Kidney epithelial cell (primary cell): ENCODE results near the gene PSIP1. TPM values are rescaled to one million over a fixed set of nuclear protein-coding genes. Genes with fewer than 3 reads are reported as not detected.

Source experiments
- DNase-seq: peaks from one replicate; pipeline ENCODE4 v3.0.0-alpha.2; 2010; ENCODE audit warnings: low read depth
- H3K27me3 ChIP-seq: 2 replicates; pipeline ENCODE4 v1.6.0; 2011; ENCODE audit warnings: low read length; ENCODE audit not compliant: control insufficient read depth, insufficient read depth
- H3K36me3 ChIP-seq: 2 replicates; pipeline ENCODE4 v1.5.1; 2011; ENCODE audit warnings: low read length; ENCODE audit not compliant: control insufficient read depth, insufficient read depth
- H3K4me3 ChIP-seq: 2 replicates; pipeline ENCODE4 v1.5.1; 2011; ENCODE audit warnings: low read depth, mild to moderate bottlenecking, control low read depth, low read length
- CTCF ChIP-seq: IDR thresholded peaks from 2 replicates; pipeline ENCODE4 v1.5.1; 2011; ENCODE audit warnings: mild to moderate bottlenecking, moderate library complexity, low read length, control low read depth, inconsistent platforms; ENCODE audit not compliant: insufficient read depth, poor library complexity, severe bottlenecking
- total RNA-seq: library from RNA; depleted of rRNA; stranded (reverse); fragments of >200 nt; gene quantifications from 2 replicates; pipeline ENCODE4 v1.2.3, GENCODE V29; 2015

PSIP1 gene
- total RNA-seq = 25.9 and 32.0 TPM in 2 replicates

GRCh38 chr9:15510789-15511575 lies at the start of gene PSIP1:
TSS of gene PSIP1 (minus strand) at chr9:15510970. CDS start at chr9:15510188, 782 bp downstream.
- DNase-seq = peak; percentile 16

DNA sequence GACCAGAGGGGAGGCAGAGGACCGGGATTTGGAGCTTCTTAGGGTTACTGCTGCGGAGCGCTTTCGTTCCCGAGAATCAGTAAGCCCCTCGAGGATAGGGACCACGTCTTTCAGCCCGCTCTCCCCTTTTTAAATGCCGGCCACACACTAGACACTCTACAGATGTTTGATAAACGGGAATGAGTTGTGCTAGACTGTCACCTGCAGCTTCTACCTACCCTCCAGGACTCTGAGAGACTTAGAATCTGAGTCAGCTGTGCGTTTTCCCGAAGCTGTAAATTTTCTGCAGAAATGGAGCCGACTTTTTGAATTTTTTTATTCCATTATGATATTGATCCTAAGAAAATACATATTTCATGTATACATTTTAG lies 42.7 kb upstream of the PSIP1 start:
- DNase-seq = no peak
- Histone ChIP-seq H3K4me3 (peak overlapping the region; percentile 78), H3K27me3 (no peaks in the 10 kb centered on the region), H3K36me3 (no peaks in the 10 kb centered on the region)
- TF ChIP-seq CTCF = no peak

More at GRCh38 chr9:15510789-15511575, at the start of gene PSIP1:
- no peak for TF ChIP-seq CTCF
- Histone ChIP-seq H3K27me3 (no peaks in the 10 kb centered on the region), H3K36me3 (no peaks in the 10 kb centered on the region), H3K4me3 (peak within 1 kb of the TSS; percentile 65)

DNA sequence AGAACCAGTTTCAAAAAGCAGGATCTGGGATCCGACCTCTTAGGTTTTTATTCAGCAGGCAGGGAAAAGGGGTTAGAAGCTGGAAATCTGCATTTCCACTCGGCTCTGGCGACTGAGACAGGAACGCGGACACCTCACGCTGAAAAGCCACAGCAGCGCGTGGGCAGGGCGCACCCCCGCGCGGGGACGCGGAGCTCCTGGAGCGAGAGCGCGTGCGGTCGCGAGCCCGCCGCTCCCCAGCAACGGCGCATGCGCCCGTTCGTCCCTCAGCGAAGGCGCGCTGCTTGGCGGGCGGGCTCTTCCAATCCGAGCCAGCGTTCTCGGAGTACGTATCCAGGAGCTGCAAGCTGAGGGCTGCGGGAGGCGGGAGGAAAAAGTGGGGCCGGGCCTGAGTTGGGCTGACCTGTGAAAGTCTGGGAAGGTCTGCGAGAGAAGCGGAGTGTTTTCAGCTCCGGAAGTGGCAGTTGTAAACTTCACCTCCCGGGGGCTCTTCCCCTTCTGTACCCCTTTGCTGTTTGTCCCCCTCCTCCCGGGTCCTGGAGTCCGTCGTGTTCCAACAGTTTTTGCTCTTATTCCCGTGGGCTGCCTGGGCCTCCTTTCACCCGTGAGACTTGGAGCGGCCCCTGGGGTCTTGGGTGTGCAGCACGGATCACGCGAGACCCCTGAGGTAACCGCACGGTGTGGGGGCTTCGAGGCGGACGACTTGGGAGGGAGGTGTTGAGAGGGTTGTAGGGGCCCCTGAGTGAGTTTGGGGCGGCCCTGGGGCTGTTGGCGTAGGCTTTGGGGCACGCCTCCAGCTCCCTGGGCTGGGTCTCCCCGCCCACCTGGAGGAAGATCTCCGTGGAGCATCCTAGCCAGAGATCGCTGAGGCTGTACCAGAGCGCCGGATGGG lies 42.1 kb upstream of the PSIP1 start, which contains the start of gene CCDC171:
TSS of gene CCDC171 (plus strand) at position 408 of the 892 bp plus-strand sequence. CDS start 11,046 bp downstream, outside the sequence.
- H3K4me3 ChIP-seq = peak within 1 kb of the TSS; percentile 78
- no peak for TF ChIP-seq CTCF
- peak; percentile 89 for DNase-seq
- H3K27me3 ChIP-seq = no peaks in the 10 kb centered on the region
- H3K36me3 ChIP-seq = no peaks in the 10 kb centered on the region

DNA sequence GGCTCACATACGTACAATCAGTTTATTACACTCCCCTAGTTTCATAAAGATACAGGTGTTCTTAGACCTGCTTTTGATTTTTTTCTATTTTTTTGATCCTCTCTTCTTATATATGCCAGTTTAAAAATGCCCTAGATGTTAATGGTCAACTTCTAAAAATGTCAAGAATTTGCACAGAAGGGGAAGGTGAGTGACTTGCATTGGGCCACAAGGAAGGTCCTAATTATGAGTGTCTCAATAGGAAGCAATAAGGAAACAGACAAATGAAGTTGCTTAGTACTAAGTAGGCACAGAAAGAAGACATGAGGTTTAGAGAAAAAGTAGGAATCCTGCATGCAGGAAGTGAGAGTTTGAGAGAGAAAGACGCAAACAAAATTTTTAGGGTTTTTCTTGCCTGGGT lies 38.8 kb upstream of the PSIP1 start:
- no peak overlapping the region for H3K4me3 ChIP-seq
- no peaks in the 10 kb centered on the region for H3K36me3 ChIP-seq
- no peak for DNase-seq
- no peaks in the 10 kb centered on the region for H3K27me3 ChIP-seq
- no peak for TF ChIP-seq CTCF

- no peaks in the 10 kb centered on the region for H3K36me3 ChIP-seq
- no peak for DNase-seq
- TF ChIP-seq CTCF = no peak
- H3K27me3 ChIP-seq = no peaks in the 10 kb centered on the region
- H3K4me3 ChIP-seq = no peak overlapping the region
Observed at GRCh38 chr9:15543047-15543813, 32.5 kb upstream of the PSIP1 start.
